ENCODE measurements around the gene STN1.
A peak's percentile ranks its signal among the peaks of the same experiment; 100 is the strongest.

STN1 gene

GRCh38 chr10:103834436-103835095, 83.4 kb downstream of the STN1 start:
- Histone ChIP-seq H3K27me3 (no peaks in the 10 kb centered on the region), H4K20me1 (peaks cover 0 to 45% (median 11%) of the 10 kb centered on the region in 11 experiments; a peak in 13 of 22 replicates), H3K9ac (peak overlapping the region; percentile 69 to 77 (median 73); a peak in 21 of 22 replicates), H3K4me1 (peaks cover 77 to 95% (median 92%) of the 10 kb centered on the region in 10 experiments), H3K4me3 (peak overlapping the region in 7 of 10 experiments; percentile 29 to 54 (median 40); a peak in 11 of 20 replicates), H3K9me3 (replicated peaks in 1 of 11) (peaks cover 7 to 18% (median 14%) of the 10 kb centered on the region in 11 experiments; a peak in 21 of 22 replicates), H3K4me2 (peak overlapping the region; percentile 87 to 98 (median 95)), H3K27ac (peak overlapping the region; percentile 76 to 98 (median 86)), H3K36me3 (peaks cover 0 to 7% (median 0%) of the 10 kb centered on the region in 11 experiments; a peak in 5 of 22 replicates)
- no peak for TF ChIP-seq Cebpa-rat (IDR thresholded peaks at IDR 0.05)

GRCh38 chr10:103833731-103834365, 84.1 kb downstream of the STN1 start:
- TF ChIP-seq Cebpa-rat (IDR thresholded peaks at IDR 0.05) = peak in 6 of 11 experiments; percentile 19 to 63 (median 48); a peak in 3 of 22 replicates
- Histone ChIP-seq H3K9me3 (replicated peaks in 1 of 11) (peaks cover 7 to 18% (median 14%) of the 10 kb centered on the region in 11 experiments; a peak in 21 of 22 replicates), H3K4me1 (peaks cover 78 to 95% (median 92%) of the 10 kb centered on the region in 10 experiments), H3K27ac (peak overlapping the region; percentile 76 to 98 (median 86)), H3K4me3 (peak overlapping the region; percentile 5 to 54 (median 36); a peak in 14 of 20 replicates), H3K27me3 (no peaks in the 10 kb centered on the region), H3K36me3 (peaks cover 0 to 7% (median 0%) of the 10 kb centered on the region in 11 experiments; a peak in 5 of 22 replicates), H3K4me2 (peak overlapping the region; percentile 87 to 98 (median 95)), H3K9ac (peak overlapping the region; percentile 69 to 77 (median 73)), H4K20me1 (peaks cover 0 to 40% (median 11%) of the 10 kb centered on the region in 11 experiments; a peak in 13 of 22 replicates)

GRCh38 chr10:103832806-103833205, 85.2 kb downstream of the STN1 start:
- Histone ChIP-seq H4K20me1 (peaks cover 0 to 30% (median 5%) of the 10 kb centered on the region in 11 experiments; a peak in 11 of 22 replicates), H3K9ac (peak overlapping the region in 5 of 11 experiments; percentile 72 to 77 (median 73); a peak in 7 of 22 replicates), H3K27ac (peak overlapping the region; percentile 76 to 98 (median 86); a peak in 20 of 22 replicates), H3K4me1 (peaks cover 78 to 95% (median 92%) of the 10 kb centered on the region in 10 experiments), H3K27me3 (no peaks in the 10 kb centered on the region), H3K4me2 (peak overlapping the region; percentile 16 to 98 (median 91); a peak in 19 of 22 replicates), H3K4me3 (no peak overlapping the region; a peak in 3 of 20 replicates), H3K9me3 (replicated peaks in 1 of 11) (peaks cover 7 to 18% (median 14%) of the 10 kb centered on the region in 11 experiments; a peak in 21 of 22 replicates), H3K36me3 (peaks cover 0 to 7% (median 0%) of the 10 kb centered on the region in 11 experiments; a peak in 5 of 22 replicates)
- no peak for TF ChIP-seq Cebpa-rat (IDR thresholded peaks at IDR 0.05)

Measured in BLaER1 treated with 17β-estradiol and CSF1 and Interleukin-3, amounts not matched to agents 10 nM and 100 nM (cell line).